GM18909 (cell line): ENCODE data around the gene OR10G7.

Source experiments
- ATAC-seq: cut with Tn5 transposase; IDR thresholded peaks from one replicate; pipeline ENCODE4 v1.9.1; 2021; ENCODE audit warnings: mild to moderate bottlenecking; ENCODE audit not compliant: unreplicated experiment, poor library complexity

OR10G7 gene

GRCh38 chr11:124041254-124041653 is at the start of gene OR10G7:
Gene OR10G7 (minus strand): TSS chr11:124041325. CDS start chr11:124039001, 2,324 bp downstream.
- no peak for ATAC-seq

- no peak for ATAC-seq
Measured at GRCh38 chr11:124085997-124086846, 45.1 kb upstream of the OR10G7 start.

GRCh38 chr11:124085583-124085982 is 44.5 kb upstream of the OR10G7 start:
- no peak for ATAC-seq

GRCh38 chr11:124082371-124082770 is 41.2 kb upstream of the OR10G7 start:
- no peak for ATAC-seq

- ATAC-seq, result no peak
Measured at GRCh38 chr11:124081483-124081882, 40.4 kb upstream of the OR10G7 start.

GRCh38 chr11:124080327-124081001 is 39.3 kb upstream of the OR10G7 start:
- no peak for ATAC-seq

- no peak for ATAC-seq
Measured at GRCh38 chr11:124079631-124080326, 38.7 kb upstream of the OR10G7 start.

GRCh38 chr11:124078591-124078990 is 37.5 kb upstream of the OR10G7 start:
- no peak for ATAC-seq

GRCh38 chr11:124077266-124077665 is 36.1 kb upstream of the OR10G7 start:
- no peak for ATAC-seq

- peak; percentile 65 for ATAC-seq
Measured at GRCh38 chr11:124075841-124076651, 34.9 kb upstream of the OR10G7 start.

- ATAC-seq, result no peak
Measured at GRCh38 chr11:124075492-124075840, 34.3 kb upstream of the OR10G7 start.

GRCh38 chr11:124074554-124074953 is 33.4 kb upstream of the OR10G7 start:
- no peak for ATAC-seq

GRCh38 chr11:124072147-124072546 is 31.0 kb upstream of the OR10G7 start:
- ATAC-seq, result no peak

GRCh38 chr11:124071623-124071948 is 30.5 kb upstream of the OR10G7 start:
- no peak for ATAC-seq

- ATAC-seq, result peak; percentile 88
Measured at GRCh38 chr11:124070915-124071622, 29.9 kb upstream of the OR10G7 start.

GRCh38 chr11:124069429-124070401 is 28.6 kb upstream of the OR10G7 start:
- peak; percentile 86 for ATAC-seq

GRCh38 chr11:124068601-124069110 is 27.5 kb upstream of the OR10G7 start:
- no peak for ATAC-seq

GRCh38 chr11:124052966-124053365 is 11.8 kb upstream of the OR10G7 start:
- no peak for ATAC-seq
